NCI-H2029 (cell line): ENCODE results near the gene CNTNAP2.
A peak's percentile ranks its signal among the peaks of the same experiment; 100 is the strongest.

Experiments used
- DNase-seq: peaks from one replicate; lab custom pipeline; 2025; lab: John Stamatoyannopoulos, UW

The CNTNAP2 gene

DNA sequence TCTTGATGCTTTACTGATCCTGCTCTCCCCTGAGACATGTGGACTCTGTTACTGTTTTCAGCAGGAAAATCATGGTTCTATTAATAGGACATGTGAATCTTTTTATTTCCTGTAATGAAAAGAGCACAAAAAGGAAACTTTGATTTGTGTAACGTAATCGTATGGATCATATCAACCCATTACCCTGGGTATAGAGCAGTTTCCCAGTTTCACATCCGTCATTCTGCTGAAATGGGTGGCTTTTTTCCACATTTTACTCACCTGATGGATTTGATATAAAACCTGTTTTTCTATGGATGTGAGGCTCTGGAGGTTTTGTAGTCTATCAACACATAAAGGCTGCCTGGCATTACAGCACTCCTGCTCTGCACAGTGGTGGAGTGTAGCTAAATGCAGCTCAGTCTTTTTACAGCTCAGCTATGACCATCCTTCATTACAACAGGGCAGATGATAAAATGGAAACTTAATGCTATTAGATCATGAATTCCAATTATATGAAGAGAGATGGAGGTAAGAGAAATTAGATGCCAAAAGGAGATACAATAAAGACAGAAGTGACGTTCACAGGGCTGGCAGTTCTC, 1987.6 kb downstream of the CNTNAP2 start:
- no peak for DNase-seq

DNA sequence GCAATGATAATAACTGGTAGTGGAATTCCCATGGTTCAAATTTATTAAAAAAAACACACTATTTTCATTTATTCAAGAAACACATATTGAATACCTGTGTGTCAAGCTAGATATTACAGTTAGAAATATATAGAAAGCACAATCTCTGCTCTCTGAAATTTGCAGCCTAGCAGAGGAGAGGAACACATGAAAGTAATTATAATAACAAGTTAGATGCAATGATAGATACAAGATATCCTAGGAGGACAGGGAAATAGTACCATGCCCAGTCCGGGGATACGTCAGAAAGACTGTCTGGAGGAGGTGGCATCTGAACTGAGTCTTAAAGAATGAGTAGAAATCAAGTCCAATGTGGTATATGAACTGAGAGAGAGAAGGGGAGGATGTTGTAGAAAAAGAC, 1988.3 kb downstream of the CNTNAP2 start:
- no peak for DNase-seq

DNA sequence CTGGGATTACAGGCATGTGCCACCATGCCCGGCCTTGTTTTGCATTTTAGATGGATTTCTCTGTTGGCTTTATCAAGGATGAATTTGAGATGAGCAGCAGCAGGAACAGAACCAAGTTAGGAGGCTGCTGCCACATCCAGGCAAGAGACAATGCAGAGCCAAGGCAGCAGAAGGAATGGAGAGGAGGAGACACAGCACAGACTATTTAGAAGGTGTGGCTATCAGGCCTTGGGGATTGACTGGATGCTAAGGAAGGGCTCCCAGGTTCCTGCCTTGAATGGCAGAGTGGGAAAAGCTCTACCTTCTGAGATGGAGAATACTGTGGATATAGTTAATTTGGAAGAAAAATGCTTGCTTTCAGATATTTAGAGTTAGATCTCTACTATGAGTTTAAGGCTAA, 1989.3 kb downstream of the CNTNAP2 start:
- no peak for DNase-seq

DNA sequence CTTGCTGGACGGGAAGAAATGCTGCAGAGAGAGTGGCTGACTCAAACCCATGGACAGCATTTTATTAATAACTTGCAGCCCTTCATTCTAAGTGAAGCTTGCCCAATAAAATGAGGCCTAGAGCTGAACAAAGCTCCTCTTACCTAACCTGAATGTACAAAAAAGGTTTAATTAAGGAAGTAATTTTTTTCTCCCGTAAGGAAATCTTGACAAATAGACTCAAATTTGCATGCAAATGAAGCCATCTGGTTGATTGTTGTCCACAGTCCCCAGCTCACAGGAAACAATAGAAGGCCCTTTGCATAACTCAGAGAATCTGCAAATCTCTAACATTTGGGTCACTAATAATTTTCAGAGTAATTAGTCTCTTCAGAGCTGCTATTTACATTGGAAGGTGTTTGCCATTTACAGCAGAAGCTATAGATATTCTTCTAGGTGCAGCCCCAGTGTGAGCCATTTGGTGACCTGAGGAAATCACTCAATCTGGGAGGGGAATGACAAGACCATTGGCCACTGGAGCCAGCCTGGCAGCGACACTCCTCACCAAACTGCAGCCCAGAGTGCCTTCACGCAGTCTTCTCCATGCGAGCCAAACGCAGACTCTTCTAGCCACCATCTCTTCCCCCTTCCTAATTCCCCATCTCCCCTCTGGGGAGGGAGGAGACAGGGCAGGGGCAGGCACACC, 1991.0 kb downstream of the CNTNAP2 start:
- no peak for DNase-seq

DNA sequence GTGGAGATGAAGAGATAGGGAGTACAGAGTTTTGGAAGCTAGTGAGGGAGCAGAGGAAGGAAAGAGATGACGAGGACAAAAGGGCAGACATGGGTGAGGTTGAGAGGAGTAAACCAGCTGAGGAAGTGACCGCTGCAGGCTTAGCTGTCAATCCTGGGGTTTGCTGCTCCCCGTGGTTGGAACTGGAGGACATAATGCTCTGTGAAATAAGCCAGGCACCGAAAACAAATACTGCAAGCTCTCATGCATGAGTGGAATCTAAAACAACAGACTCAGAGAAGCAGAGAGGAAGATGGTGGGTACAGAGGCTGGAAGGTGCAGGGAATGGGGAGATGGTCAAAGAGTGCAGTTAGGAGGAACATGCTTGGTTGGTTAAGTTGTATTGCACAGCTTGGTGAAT, 1991.8 kb downstream of the CNTNAP2 start:
- no peak for DNase-seq

DNA sequence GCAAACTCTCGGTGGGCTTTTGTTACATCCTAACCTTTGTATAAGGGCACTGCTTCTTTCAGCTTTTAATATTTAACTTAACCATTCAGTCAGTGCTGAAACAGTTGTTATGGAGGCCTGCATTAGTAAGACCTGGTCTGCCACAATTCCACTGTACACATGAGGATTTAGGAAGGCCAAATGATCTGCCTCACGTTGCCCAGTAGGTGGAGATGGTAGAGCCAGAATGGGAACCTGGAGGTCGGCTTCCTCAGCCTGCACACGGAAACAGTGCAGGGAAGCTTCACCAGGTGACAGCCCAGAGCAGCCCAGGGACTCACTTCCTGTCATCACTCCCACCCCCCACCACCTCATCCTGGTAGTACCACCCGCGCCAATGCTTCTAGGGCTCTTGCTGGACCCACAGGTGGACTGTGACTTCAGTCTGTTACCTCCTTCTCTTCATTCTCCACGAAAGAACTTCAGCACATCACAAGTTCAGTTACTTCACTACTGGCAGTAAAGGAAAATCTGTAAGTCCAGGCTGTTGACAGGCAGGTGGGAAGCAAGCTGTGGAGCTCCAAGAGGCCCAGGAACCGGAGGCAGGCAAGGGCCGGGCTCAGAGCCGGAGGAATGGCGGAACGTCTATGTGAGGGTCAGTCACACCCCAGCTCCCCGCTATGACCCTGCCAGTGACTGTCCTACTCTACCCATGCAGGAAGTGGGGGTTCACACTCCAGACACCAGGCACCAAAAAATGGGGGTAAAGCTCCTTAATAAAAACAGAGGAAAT, 1993.7 kb downstream of the CNTNAP2 start:
- DNase-seq, result no peak

DNA sequence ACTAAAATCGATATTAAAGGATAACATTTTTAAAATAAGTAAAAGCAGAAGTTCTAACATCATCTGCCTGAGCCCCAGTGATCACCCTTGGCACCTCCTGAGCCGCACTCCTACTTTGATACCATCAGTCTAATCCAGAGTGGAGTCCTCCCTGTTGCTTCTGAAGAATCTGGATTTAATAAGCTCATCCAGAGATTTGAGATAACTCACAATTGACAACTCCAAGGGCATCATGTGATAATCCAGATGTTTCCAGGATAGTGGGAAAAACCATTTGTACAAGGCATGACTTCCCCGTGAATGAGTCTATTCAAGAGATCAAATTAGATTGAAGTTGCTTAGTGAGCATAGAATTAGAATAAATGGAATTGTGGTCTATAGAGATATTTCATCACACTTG, 1998.2 kb downstream of the CNTNAP2 start:
- DNase-seq, result no peak

DNA sequence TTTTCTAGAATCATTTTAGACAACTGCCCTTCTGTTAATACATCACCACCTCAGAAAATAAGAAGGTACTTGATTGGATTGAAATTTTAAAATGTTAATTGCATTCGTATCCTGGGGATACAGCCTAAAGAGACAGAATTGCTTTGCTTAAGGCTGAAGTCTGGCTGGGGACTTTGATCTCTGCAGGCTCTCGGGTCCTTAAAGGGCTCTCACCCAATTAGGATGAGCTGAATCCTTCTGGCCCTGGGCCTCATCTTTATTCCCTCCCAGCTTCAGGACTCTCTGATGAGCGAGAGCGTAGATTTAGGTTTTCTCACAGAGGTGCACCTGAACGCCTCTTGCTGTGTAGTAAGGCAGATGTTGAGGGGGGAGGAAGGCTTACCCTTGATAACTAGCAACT, 1998.7 kb downstream of the CNTNAP2 start:
- DNase-seq, result no peak

DNA sequence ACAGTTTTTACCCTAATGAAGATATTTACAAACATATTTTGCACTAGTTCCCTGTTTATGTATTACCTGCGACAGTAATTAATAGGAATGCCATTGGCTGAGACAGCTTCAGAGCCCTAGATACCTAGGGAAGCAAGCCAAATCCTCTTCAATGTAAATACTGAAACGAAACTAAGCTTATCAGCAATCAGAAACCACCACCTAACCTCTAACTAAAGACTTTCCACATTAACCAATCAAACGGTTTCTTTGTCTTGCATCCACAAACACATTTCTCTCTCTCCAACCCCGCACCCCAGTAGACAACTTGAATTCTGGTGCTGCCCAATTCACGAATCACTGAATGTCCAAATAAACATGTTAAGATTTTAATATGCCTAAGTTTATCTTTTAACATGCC, 1999.6 kb downstream of the CNTNAP2 start:
- DNase-seq, result peak; percentile 77

DNA sequence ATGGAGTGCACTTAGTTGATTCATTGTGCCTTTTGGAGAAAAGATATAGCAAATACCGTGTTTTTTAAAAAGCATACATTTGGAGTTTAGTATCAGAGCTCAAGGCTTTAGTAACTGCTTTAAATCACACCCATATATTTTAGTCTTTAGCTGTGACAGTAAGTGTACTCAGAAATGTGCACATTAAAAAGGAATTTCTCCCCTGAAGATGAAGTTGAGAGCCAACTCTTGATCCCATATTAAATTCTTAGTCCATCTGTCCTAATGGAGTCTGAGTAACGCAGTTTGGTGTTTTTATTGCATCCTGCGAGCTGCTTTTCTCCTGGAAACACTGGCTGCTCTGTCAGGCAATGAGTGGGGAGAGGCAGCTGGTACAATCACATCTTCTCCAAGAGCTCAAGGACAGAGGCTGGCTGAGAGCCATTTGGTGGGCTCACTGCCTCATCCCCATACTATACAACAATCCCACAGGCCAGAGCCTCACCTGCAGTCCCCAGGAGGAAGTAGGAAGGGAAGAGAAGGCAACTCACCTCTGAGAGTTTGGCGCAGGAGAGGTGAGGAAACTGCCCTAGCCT, 2000.3 kb downstream of the CNTNAP2 start:
- no peak for DNase-seq

DNA sequence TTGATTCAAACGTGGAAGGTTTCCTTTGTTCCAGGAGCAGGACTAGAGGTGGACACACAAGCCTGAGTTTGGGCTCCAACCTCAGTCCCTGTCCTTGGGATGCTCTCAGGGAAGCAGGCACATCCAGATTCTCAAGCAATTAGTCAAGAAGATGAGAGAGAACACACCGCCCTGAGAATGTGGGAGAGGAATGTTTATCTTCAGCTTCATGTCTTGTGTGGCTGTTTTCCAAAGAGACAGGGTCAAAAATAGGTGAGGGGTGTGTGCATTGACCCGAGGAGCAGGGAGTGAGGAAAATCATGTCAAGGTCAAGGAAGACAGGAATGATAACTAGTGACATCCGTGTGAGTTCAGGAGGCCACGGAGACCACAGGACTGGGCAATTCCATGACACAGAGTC, 2001.8 kb downstream of the CNTNAP2 start:
- no peak for DNase-seq

DNA sequence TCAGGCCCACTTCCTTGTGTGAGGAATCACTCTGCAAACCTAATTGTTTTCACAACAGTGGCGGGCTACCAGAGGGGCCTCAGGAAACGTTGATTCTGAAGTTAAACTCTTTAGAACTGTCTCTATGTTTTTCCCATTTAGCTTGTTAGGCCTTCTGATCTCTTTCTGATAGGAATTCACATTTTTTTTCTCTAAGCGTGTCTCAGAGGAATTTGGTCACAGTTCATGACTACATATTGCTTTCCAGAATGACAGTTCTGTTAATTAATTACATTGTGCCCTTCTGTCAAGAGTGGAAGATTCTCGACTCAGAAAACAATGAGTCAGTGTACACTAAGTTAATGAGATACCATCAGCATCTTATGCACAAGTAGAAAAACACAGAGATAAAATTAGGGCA, 2004.8 kb downstream of the CNTNAP2 start:
- no peak for DNase-seq

DNA sequence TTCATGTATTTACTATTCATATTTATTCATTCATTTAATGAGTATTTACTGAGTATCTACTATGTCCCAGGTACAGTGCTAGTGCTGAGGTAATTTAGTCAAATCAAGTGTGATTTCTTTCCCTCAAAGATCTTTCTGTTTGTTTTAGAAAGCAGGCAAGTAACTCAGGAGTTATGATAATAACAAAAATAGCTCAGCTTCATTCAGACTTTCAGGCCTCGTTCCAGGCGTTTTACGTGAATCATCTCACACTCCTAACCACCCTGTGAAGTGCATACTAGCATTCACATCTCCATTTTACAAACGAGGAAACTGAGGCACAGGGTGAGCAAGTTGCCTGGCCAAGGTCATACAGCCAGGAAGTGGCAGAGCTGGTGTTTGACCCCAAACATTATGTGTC, 2005.2 kb downstream of the CNTNAP2 start:
- DNase-seq, result no peak

DNA sequence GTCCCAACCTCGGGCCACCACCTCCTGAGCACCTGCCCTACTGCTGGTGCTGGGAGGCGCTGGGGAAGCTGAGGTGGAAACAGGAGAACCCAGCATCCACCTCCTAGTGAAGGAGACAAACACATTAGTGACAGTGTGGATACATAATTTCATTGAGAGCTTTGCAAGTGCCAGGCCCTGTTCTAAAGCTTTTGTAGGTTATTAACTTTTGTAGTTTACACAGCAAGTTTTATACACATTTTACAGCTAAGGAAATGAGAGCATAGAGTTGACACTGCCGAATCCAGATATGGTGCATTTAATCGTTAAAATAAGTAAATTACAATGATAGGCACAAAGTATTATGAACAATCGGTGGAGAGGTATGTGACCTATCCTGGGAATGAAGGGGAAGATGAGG, 2007.9 kb downstream of the CNTNAP2 start:
- DNase-seq, result no peak

DNA sequence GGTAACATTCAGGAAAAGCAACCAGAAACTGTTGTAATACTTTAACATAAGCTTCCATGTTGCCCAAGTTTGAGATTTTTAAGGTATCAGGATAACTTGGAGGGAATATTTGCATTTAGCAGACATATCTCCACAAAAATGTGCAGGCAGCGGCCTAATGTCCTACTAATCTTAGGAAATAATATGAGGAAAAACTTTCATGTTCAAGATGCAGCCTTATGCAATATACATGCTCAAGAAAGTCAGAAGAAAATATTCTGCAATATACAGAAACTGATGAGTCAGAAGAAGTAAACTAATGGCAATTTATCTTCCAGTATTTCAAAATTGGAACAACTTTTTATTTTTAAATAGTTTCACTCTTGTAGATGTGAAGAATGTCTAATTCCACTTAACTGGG, 2010.8 kb downstream of the CNTNAP2 start:
- DNase-seq, result no peak

DNA sequence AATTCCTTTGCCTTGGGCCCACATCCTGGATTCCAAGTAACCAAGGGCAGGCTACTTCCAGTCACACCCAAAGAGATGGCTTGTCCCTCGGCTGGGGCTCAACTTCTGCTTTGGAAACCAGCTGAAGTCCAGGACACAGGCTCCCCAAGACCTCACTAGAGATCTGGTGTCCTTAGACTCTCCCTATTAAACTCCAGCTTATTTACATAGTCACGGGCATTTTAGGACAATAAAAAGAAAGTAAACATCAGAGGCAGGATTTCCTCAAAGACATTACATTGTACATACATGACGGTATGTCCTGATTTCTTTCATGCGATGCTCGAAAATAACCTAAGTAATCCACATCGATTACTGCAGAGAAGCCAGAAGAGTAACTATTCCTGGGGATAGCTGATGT, 2012.4 kb downstream of the CNTNAP2 start:
- DNase-seq, result no peak

DNA sequence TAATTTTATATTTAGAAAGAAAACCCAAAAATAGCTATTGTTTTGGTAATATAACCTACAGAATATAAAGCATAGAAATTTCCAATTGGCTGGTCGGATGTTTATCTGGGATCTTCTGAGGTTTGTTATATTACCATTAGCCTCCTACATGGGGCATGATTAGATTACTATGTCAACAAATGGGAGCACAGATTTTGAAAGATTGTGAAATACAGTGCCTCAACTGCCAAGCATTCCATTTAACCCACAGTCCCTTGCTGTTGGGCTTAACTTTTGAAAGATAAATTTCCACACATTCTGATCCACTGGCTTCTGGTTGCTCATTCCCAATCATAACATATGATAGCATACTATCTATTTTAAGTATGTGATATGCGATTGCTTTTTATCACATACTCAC, 2018.5 kb downstream of the CNTNAP2 start:
- peak; percentile 10 for DNase-seq

DNA sequence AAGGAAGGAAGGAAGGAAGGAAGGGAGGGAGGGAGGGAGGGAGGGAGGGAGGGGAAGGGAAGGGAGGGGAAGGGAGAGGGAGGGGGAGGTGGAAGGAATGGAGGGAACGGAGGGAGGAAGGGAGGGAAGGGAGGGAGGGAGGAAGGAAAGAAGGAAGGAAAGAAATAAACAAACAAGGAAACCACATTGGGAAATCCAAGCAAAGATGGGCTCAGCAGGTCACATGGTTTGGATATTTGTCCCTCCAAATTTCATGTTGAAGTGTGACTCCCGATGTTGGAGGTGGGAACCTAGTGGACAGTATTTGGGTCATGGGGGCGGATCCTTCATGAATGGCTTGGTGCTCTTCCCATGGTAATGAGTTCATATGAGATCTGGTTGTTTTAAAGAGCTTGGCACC, 2019.4 kb downstream of the CNTNAP2 start:
- DNase-seq, result no peak

DNA sequence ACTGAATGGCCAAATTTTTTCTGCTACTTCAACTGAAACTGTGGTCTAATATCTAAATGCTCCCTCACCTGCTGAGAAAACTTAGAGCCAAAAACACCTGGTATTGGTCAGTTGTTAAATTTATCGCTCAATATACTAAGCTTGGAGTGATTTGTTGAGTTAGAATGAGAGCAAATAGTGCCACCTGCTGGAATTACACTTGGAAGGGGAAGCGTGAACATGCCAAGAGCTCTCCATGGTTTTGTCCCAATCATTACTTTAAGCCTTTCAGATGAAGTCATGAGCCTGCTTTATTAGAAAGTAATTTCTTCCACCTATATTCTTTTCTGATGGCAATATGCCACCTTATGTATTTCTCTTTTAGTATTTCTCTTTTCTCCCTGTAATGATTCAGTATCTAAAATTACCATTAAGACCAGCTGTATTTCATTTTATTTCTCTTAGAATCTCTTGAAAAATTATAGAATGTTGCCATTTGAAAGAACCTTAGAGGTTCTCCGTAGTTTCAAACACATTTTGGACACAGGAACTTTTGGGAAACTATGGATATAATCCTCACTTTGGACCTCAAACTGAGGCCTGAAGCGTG, 2026.2 kb downstream of the CNTNAP2 start:
- peak; percentile 40 for DNase-seq

DNA sequence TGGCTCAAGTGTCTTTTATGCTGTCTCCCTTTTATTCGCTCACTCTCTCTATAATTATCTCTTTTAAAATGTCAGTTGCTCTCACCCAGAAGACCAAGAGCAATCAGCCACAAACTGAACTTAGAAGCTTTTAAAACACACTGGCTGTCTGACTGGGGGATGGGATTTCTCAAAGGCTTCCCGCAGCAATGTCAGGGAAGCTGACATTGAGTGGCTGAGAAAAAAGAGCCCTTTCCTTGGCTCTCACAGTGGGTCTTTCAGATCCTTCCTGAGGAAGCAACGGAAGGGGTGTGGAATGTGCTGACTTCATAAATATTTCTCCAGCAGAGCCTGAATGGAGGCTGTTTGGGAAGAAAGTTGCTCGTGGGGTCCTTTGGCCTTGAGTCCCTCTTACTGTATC, 2028.2 kb downstream of the CNTNAP2 start:
- no peak for DNase-seq

DNA sequence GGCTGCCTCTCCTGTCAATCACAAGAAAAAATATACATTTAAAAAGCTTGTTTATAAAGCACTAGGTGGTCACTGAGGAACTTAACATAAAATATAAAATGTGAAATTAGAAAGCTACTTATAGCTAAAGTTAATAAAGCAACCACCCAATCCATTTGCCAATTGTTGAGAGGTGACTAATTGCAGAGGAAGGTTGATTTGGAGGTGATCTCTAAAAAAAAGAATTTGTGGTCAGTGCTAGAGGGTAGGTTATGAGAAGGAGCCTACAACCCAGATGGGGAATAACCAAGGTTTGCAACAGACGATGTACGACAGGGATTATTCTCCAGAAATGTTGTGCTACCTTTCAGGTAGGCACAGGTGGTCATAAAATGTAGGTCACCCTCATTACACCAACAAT, 2029.7 kb downstream of the CNTNAP2 start:
- no peak for DNase-seq

DNA sequence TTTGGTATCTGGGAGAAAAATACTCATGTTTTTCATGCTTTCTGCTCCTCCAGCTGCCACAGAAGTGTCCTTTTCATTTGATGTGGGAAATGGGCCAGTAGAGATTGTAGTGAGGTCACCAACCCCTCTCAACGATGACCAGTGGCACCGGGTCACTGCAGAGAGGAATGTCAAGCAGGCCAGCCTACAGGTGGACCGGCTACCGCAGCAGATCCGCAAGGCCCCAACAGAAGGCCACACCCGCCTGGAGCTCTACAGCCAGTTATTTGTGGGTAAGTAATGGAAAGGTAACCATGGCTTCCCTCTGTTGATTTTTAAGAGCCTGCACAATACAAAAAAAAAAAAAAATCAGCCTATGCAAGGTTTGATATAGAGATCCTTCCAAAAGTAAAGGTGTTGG, 2030.8 kb downstream of the CNTNAP2 start:
- DNase-seq, result no peak

DNA sequence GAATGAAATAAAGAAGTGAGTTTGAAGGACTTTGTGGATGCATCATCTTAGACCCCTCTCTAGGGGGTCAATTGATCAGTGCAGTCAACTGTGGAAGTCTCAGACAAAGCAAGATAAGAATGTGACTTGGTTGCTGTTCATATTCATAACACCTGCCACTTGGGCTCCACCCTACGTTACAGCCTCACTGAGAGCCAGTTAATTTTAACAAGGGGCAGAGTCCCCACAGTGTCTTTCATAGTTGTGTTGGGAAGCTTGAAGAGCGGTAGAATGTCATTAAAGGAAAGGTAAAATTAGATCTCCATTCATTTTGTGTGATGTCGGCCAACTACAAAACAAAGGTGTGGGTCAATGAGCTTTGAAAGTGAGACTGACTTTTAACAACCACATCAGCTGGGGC, 2031.9 kb downstream of the CNTNAP2 start:
- DNase-seq, result no peak
